SKM-1 treated with dmso at 0.1 percent for 144 hours (cell line): ENCODE data around the gene PECR.

Experiments used
- DNase-seq: peaks from one replicate; lab custom pipeline; 2025; ENCODE audit not compliant: unreplicated experiment; lab: John Stamatoyannopoulos, UW

Gene PECR

GRCh38 chr2:216081487-216082116 is at the start of gene PECR, which contains the start of gene TMEM169:
Gene PECR (minus strand): TSS chr2:216081809. CDS start chr2:216081741, 68 bp downstream.
Gene TMEM169 (plus strand): TSS chr2:216081919. CDS start chr2:216095964, 14,045 bp downstream.
- DNase-seq: peak; percentile 54

- DNase-seq: no peak
Observed at GRCh38 chr2:216130346-216130971, 48.9 kb upstream of the PECR start.

GRCh38 chr2:216126943-216127342 is 45.3 kb upstream of the PECR start:
- DNase-seq: no peak

- DNase-seq: no peak
Observed at GRCh38 chr2:216121255-216121654, 39.6 kb upstream of the PECR start.

- DNase-seq: no peak
Observed at GRCh38 chr2:216119986-216120385, 38.4 kb upstream of the PECR start.

- DNase-seq: no peak
Observed at GRCh38 chr2:216119146-216119545, 37.5 kb upstream of the PECR start.

- no peak for DNase-seq
Observed at GRCh38 chr2:216118474-216118873, 36.9 kb upstream of the PECR start.

GRCh38 chr2:216117561-216118340 is 36.1 kb upstream of the PECR start:
- no peak for DNase-seq

GRCh38 chr2:216116418-216116817 is 34.8 kb upstream of the PECR start:
- DNase-seq: no peak

- peak; percentile 98 for DNase-seq
Observed at GRCh38 chr2:216114714-216115531, 33.3 kb upstream of the PECR start.

- no peak for DNase-seq
Observed at GRCh38 chr2:216114382-216114713, 32.7 kb upstream of the PECR start.

- DNase-seq: no peak
Observed at GRCh38 chr2:216113572-216113971, 32.0 kb upstream of the PECR start.

GRCh38 chr2:216112926-216113325 is 31.3 kb upstream of the PECR start:
- DNase-seq: no peak

GRCh38 chr2:216111122-216111521 is 29.5 kb upstream of the PECR start:
- no peak for DNase-seq

GRCh38 chr2:216110620-216111019 is 29.0 kb upstream of the PECR start:
- no peak for DNase-seq

- DNase-seq: peak; percentile 54
Observed at GRCh38 chr2:216109962-216110614, 28.5 kb upstream of the PECR start.

- DNase-seq: peak; percentile 92
Observed at GRCh38 chr2:216108967-216109921, 27.6 kb upstream of the PECR start, which contains the start of gene XRCC5. Gene XRCC5 (plus strand): TSS chr2:216109348. CDS start chr2:216109437, 89 bp downstream.

- DNase-seq: no peak
Observed at GRCh38 chr2:216108310-216108966, 26.8 kb upstream of the PECR start.

GRCh38 chr2:216107760-216108159 is 26.2 kb upstream of the PECR start:
- no peak for DNase-seq
